HG03196 (cell line): ENCODE data around the gene TMEM222.
"Not testable (repeated sequence)": the region's sequence is repeated elsewhere in the genome, so short reads cannot be mapped to it uniquely, and the experiment has no call there.

Experiments used
- ATAC-seq: cut with Tn5 transposase; IDR thresholded peaks from one replicate; pipeline ENCODE4 v1.9.1; 2021; ENCODE audit not compliant: unreplicated experiment

TMEM222 gene

DNA sequence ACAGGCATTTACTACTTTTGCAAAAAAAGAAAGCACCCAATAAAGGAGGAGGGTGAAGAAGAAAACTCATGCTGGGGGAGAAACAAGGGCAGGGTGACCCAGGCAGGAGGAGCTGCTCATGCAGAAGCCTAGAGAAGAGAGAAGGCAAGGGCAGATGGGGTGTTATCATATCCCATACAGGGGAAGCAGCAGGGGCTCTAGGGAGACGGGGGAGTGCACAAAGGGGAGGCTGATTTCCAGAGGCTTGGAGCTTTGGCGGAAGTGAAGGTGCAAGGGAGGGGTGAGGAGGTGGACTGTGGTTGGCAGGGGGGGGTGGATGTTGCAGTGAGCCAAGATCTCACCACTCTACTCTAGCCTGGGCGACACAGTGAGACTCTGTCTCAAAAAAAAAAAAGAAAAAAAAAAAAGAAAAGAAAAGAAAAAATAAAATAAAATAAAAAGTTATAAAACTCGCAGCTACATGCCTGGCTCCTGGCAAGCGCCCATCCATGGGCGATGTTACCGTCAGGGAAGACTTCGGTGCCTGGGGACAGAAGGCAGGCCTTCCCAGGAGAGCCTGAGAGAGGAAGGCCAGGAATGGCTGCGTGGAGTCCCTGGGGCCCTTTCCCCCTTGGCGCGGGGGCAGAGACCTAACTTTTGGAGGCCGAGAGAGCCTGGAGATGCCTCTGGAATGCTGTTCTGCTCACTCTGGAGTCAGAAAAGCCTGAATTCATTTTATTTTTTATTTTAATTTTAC lies 56.0 kb downstream of the TMEM222 start:
- no peak for ATAC-seq

DNA sequence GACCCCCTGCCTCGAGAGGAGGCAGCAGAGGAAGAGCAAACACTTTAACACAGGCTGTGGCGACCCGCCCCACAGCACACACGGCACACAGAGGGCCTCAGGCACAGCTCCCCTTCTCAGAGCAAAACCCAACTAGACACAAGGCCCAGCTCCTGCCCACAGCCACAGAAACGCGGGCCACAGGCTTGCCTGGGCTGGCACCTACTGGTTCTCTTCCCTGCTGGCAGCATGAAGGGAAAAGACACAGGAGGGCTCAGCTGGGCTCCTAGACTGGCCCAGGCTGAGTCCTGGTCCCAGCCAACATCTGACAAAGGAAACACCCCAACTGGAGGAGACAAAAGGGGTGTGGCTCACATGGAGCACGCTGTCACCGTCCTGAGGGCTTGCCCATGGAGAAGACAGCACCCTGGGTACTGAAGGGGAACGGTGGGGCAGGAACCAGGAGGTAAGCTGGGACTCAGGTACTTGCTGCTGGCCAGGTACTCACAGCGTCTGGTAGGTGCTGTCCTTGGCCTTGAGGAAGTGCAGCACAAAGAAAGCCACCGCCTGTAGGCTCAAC lies 57.7 kb downstream of the TMEM222 start:
- no peak for ATAC-seq

DNA sequence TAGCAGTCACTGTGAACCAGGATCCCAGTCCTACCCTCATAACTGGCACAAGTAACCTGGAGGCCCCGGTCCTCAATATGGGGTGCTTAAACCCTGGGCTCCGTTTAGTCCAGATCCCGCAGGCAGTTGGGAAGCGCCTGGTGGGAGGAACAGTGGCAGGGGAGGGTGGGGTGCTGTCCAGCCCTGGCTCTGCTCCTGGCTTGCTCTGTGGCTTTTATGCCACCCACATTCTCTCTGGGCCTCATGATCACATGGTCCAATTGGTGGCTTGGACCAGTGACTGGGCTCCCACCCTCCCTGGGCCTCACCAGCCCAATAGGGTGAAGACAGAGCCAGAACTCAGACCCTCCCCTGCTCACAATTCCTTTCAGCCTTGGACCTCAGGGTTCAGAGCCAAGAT lies 58.3 kb downstream of the TMEM222 start:
- ATAC-seq, result no peak

DNA sequence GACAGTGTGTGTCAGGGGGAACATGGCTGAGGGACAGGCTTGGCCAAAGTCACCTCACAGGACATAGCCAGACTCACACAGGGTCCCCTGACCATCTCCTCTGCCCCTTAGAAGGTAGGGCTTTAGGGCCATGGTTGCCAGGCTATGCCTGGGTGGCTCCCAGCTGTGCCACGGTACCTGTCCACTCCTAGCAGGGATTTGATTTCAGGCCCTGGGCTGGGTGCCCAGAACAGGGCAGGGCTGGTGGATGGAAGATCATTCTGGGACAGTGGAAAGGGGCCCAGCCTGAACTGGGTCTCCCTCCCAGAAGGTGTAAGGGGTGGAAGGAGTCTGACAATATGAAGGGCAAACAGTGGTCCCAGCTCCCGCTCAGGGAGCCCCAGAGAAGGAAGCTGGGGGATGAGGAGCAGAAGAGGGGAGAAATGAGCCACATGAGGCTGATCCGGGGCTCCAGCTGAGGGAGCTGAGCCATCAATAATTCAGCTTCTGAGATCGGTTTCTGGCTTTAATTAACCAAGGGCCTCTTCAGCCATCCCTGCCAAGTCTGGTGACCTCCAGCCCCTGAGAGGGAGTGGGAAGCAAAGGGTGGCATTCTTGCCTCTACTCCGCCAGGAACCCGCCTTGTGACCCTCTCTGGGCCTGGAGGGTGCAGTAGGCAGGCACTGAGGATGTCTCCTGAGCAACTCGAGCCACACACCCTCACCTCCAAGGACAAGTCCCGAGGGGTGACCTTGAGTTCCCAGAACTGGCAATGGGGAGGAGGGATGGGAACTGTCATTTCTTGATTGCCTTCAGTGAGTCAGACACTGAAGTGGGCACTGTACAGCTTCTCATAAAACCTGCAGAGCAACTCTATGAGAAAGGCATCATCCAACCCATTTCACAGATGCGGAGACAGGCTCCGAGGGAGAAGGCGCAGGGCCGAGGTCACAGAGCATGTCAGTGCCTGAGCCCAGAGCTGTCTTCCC lies 59.1 kb downstream of the TMEM222 start:
- ATAC-seq, result no peak

DNA sequence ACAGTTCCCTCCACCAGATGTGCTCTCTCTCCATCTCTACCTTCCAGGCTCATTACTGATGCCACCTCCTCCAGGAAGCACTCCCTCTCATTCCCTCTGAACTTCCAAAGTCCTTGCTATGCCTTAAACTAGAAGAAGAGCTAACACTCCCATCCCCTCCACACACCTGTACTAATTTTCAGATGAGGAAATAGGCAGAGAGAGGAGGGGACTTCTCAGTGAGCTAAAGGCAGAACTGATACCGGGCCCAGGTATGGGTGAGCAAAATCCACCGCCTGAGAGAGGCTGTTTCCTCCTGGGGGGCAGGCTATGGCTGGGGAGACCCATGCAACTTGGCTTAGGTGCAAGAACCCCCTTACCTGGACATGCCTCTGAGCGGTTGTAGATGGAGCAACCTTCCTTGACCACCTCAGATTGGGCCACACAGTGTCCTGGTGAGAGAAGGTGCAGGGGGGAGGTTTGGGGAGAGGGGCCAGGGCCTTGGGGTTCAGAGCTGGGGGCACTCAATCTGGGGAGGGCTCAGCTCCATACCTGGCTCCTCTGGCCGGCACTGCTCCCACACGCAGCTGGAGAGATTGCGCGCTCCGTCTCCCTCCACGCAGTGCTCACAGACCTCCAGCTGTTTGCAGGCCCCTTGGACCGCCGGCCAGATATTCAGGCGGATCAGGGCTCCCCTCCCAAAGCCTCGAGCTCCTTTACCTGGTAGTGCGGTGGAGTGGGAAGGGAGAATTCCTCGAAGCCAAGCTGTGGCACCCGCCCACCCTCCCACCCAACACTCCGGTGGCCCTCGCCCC lies 60.2 kb downstream of the TMEM222 start:
- no peak for ATAC-seq

DNA sequence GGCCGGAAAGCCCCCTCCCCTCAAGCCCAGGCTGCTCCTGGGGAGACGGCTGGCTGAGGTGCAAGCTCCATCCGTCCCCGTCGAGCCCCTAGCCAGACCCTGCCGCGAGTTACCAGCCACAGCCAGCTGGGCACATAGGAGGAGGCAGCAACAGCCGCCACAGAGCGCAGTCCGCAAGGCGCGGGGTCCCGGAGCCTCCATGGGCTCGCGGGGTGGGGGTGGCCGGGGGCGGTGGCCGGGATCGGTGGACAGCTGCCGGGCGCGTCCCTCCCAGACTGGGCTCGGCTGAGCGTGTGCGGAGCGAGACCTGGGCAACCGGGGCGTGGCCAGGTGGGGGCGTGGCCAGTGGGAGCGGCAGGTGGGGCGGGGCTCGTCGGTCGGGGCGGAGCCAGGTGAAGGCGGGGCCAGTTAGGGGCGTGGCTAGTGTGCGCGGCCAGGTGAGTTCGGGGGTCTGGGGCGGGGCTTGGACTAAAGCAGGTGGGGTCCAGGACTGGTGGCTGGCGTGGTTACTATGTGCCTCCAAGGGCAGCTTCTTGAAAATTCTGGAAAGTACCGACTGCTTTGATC lies 61.2 kb downstream of the TMEM222 start, which contains the start of gene CD164L2:
TSS of gene CD164L2 (minus strand) at position 295 of the 567 bp plus-strand sequence. CDS start at position 201, 94 bp downstream.
- ATAC-seq, result no peak

DNA sequence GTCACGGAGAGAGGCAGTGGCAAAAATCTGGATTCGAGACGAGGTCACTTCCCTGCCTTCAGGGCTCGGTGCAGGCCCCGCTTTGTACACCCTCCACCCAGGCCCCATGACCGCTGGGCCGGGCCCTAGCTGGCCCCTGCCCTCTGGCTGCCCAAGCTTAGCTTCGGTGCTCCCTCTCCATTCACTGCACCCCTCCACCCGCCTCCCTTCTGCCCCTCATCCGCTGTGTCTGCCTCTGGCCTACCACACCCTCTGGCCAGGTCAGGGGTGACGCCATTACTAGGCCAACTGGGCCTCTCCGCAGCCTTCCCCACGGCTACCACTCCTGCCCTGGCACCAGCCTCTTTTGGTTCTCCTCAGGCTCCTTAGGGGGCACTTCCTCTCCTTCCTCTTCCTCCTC lies 61.7 kb downstream of the TMEM222 start:
- no peak for ATAC-seq

DNA sequence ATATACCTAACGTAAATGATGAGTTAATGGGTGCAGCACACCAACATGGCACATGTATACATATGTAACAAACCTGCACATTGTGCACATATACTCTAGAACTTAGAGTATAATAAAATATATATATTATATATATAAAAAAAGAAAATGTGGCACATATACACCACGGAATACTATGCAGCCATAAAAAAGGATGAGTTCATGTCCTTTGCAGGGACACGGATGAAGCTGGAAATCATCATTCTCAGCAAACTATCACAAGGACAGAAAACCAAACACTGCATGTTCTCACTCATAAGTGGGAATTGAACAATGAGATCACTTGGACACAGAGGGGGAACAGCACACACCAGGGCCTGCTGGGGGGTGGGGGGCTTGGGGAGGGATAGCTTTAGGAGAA lies 62.8 kb downstream of the TMEM222 start:
- not testable (repeated sequence) for ATAC-seq
